ENCODE data around the gene HECTD3.

GRCh38 chr1:44999232-44999631, 11.9 kb downstream of the HECTD3 start:
- no peak for TF ChIP-seq CTCF (conservative IDR thresholded peaks at IDR 0.05)
- TF ChIP-seq EZH2 (IDR thresholded peaks at IDR 0.05; ENCODE audit: low read depth): no peak
